HUDEP-2 (cell line): ENCODE data around the gene EDN3.
A peak's percentile ranks its signal among the peaks of the same experiment; 100 is the strongest.

ENCODE experiments used
- DNase-seq, 76 experiments: peaks; one replicate each; lab custom pipeline; 2025; ENCODE audit not compliant: unreplicated experiment in 76 of 76; lab: John Stamatoyannopoulos, UW

Gene EDN3

GRCh38 chr20:59360934-59361333, 60.5 kb downstream of the EDN3 start:
- no peak for DNase-seq

GRCh38 chr20:59361411-59361810, 61.0 kb downstream of the EDN3 start:
- no peak for DNase-seq

GRCh38 chr20:59363101-59363500, 62.7 kb downstream of the EDN3 start:
- no peak for DNase-seq

- no peak for DNase-seq
These were observed 64.2 kb downstream of the EDN3 start for GRCh38 chr20:59364611-59365010.

GRCh38 chr20:59365611-59366285, 65.3 kb downstream of the EDN3 start:
- no peak for DNase-seq

GRCh38 chr20:59371431-59371830, 71.0 kb downstream of the EDN3 start:
- DNase-seq, result peak in 30 of 76 experiments; percentile 0 to 48 (median 12)

GRCh38 chr20:59374261-59374660, 73.8 kb downstream of the EDN3 start:
- no peak for DNase-seq

GRCh38 chr20:59375541-59375940, 75.1 kb downstream of the EDN3 start:
- no peak for DNase-seq
